ENCODE data around the gene SHPK.

GRCh38 chr17:3683054-3683511 lies 47.0 kb upstream of the SHPK start:
- peak; percentile 95 for TF ChIP-seq CTCF (IDR thresholded peaks at IDR 0.05; ENCODE audit: insufficient read depth, low read length, poor library complexity, severe bottlenecking)
- no peak for TF ChIP-seq EZH2phosphoT487 (conservative IDR thresholded peaks at IDR 0.05; ENCODE audit: low read length)

All from SU-DHL-6 (cell line).